GM19467 (cell line): ENCODE data around the gene HBM.
"Not testable (repeated sequence)": the region's sequence is repeated elsewhere in the genome, so short reads cannot be mapped to it uniquely, and the experiment has no call there.

Experiments used
- ATAC-seq: cut with Tn5 transposase; IDR thresholded peaks from one replicate; pipeline ENCODE4 v1.9.1; 2021; ENCODE audit warnings: mild to moderate bottlenecking, moderate library complexity; ENCODE audit not compliant: unreplicated experiment

Gene HBM

GRCh38 chr16:180681-181564 lies 15.1 kb downstream of the HBM start:
- ATAC-seq: no peak

- no peak for ATAC-seq
Measured at GRCh38 chr16:181565-182021, 15.8 kb downstream of the HBM start.

- ATAC-seq: no peak
Measured at GRCh38 chr16:183005-183404, 17.2 kb downstream of the HBM start.

GRCh38 chr16:185213-185612 lies 19.4 kb downstream of the HBM start:
- no peak for ATAC-seq

GRCh38 chr16:185691-186090 lies 19.9 kb downstream of the HBM start:
- ATAC-seq: no peak

- ATAC-seq: no peak
Measured at GRCh38 chr16:187330-187729, 21.6 kb downstream of the HBM start.

GRCh38 chr16:188674-189073 lies 22.9 kb downstream of the HBM start:
- no peak for ATAC-seq

- ATAC-seq: no peak
Measured at GRCh38 chr16:189604-190186, 23.9 kb downstream of the HBM start.

- no peak for ATAC-seq
Measured at GRCh38 chr16:191831-192230, 26.1 kb downstream of the HBM start.

- no peak for ATAC-seq
Measured at GRCh38 chr16:192686-193085, 26.9 kb downstream of the HBM start.

- no peak for ATAC-seq
Measured at GRCh38 chr16:193441-193840, 27.7 kb downstream of the HBM start.

- no peak for ATAC-seq
Measured at GRCh38 chr16:194516-194915, 28.7 kb downstream of the HBM start.

- ATAC-seq: no peak
Measured at GRCh38 chr16:200388-200787, 34.6 kb downstream of the HBM start.

GRCh38 chr16:203246-203645 lies 37.5 kb downstream of the HBM start:
- ATAC-seq: no peak

- ATAC-seq: not testable (repeated sequence)
Measured at GRCh38 chr16:204046-204445, 38.3 kb downstream of the HBM start.

- not testable (repeated sequence) for ATAC-seq
Measured at GRCh38 chr16:209359-209758, 43.6 kb downstream of the HBM start.

GRCh38 chr16:211631-212180 lies 45.9 kb downstream of the HBM start:
- ATAC-seq: not testable (repeated sequence)

- ATAC-seq: no peak
Measured at GRCh38 chr16:212999-213398, 47.2 kb downstream of the HBM start.
